ENCODE data around the gene NPY1R.

The NPY1R gene

GRCh38 chr4:163332526-163333406 is at the start of gene NPY1R:
NPY1R (minus strand) TSS chr4:163332596; CDS start chr4:163326554, 6,042 bp downstream.
- H3K4me3 ChIP-seq (replicated peaks; ENCODE audit: low read depth, low read length), result peak within 1 kb of the TSS; percentile 61
- DNase-seq (ENCODE audit: low read depth), result peak; percentile 86
- TF ChIP-seq, protein P1, sequence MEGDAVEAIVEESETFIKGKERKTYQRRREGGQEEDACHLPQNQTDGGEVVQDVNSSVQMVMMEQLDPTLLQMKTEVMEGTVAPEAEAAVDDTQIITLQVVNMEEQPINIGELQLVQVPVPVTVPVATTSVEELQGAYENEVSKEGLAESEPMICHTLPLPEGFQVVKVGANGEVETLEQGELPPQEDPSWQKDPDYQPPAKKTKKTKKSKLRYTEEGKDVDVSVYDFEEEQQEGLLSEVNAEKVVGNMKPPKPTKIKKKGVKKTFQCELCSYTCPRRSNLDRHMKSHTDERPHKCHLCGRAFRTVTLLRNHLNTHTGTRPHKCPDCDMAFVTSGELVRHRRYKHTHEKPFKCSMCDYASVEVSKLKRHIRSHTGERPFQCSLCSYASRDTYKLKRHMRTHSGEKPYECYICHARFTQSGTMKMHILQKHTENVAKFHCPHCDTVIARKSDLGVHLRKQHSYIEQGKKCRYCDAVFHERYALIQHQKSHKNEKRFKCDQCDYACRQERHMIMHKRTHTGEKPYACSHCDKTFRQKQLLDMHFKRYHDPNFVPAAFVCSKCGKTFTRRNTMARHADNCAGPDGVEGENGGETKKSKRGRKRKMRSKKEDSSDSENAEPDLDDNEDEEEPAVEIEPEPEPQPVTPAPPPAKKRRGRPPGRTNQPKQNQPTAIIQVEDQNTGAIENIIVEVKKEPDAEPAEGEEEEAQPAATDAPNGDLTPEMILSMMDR (IDR thresholded peaks at IDR 0.05; ENCODE audit: low read length, missing control alignments), result peak; percentile 74

DNA sequence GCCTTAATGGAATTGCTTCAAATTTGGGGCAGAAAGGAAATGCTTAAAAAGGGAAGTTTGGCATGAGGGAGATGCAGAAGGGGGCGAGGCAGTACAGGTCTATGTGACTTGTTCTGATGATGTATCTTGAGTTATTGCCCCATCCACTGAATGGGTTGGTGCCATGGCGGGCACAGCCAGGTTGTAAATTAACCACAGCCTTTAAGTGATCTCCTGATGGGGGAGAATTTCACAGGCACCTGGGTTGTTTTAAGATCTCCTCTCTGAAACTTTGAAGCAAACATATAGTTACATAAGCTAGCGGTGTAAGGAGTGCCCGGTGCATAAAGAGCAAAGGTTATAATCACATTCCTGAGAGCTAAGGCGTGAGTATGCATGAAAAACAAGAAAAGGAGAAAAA is 48.3 kb upstream of the NPY1R start:
- H3K4me3 ChIP-seq (replicated peaks; ENCODE audit: low read depth, low read length), result no peak overlapping the region
- TF ChIP-seq, protein P1 (IDR thresholded peaks at IDR 0.05; ENCODE audit: low read length, missing control alignments), result no peak
- DNase-seq (ENCODE audit: low read depth), result no peak

- TF ChIP-seq, protein P1 (IDR thresholded peaks at IDR 0.05; ENCODE audit: low read length, missing control alignments), result no peak
- DNase-seq (ENCODE audit: low read depth), result no peak
- H3K4me3 ChIP-seq (replicated peaks; ENCODE audit: low read depth, low read length), result no peak overlapping the region
Observed at GRCh38 chr4:163378661-163379060, 46.3 kb upstream of the NPY1R start.

DNA sequence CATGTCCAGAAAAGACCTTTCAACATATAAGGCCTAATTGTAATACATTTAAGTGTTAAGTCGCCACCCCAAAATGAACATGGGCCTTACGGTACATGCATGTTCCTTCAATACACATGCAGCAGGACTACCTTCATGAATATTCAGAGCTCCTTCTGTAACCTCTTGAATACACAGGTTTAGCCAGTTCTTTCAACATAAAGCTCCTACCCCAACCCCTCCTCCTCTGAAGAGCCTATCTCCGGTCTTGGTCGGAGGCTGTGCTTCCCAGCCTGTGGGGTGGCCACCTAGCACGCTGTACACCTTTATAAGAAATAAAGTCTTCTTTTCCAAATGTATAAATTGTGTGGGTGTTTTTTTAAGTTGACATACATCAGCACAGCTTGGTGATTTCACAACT is 39.6 kb upstream of the NPY1R start:
- DNase-seq (ENCODE audit: low read depth), result no peak
- no peak overlapping the region for H3K4me3 ChIP-seq (replicated peaks; ENCODE audit: low read depth, low read length)
- TF ChIP-seq, protein P1 (IDR thresholded peaks at IDR 0.05; ENCODE audit: low read length, missing control alignments), result no peak

DNA sequence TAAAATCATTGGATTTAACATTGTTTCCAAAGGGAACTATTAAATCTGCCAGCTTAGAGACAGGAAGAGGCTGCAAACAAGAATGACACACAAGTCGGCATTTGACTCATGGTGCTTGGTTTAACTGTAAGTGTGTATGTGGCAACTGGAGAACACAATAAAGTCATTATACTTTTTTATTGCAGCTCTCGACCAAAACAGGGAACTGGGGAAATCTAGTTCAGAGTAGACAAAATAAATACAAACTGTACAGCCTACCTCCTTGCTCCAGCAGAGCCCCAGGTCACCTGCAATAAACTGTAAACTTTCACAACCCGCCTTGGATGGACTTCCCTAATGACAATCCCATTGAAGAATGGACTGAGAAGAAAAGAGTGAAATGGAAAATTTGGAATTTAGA is 35.3 kb upstream of the NPY1R start:
- no peak overlapping the region for H3K4me3 ChIP-seq (replicated peaks; ENCODE audit: low read depth, low read length)
- TF ChIP-seq, protein P1 (IDR thresholded peaks at IDR 0.05; ENCODE audit: low read length, missing control alignments), result no peak
- DNase-seq (ENCODE audit: low read depth), result no peak

DNA sequence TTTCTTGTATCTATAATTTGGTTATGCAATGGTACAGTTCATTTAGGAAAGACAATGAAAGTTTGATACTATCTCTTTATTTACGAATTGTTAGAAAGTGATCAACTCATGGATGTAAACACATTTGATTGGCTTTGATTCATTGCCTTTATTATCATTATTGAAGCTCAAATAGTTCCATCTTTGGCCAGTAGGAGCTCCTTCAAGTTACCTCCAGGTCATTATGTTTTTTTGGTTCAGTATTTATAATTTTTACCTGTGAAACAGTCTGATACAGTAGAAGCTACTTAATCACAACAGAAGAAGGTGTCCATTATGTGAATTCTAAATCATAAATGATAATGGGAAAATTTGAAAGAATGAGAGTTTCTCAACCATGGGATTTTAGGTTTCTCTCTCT is 23.7 kb upstream of the NPY1R start:
- no peak for DNase-seq (ENCODE audit: low read depth)
- TF ChIP-seq, protein P1 (IDR thresholded peaks at IDR 0.05; ENCODE audit: low read length, missing control alignments), result no peak

GRCh38 chr4:163353054-163353453 is 20.7 kb upstream of the NPY1R start:
- TF ChIP-seq, protein P1 (IDR thresholded peaks at IDR 0.05; ENCODE audit: low read length, missing control alignments), result no peak
- DNase-seq (ENCODE audit: low read depth), result peak; percentile 25
- H3K4me3 ChIP-seq (replicated peaks; ENCODE audit: low read depth, low read length), result no peak overlapping the region

More for the DNA sequence above, 23.7 kb upstream of the NPY1R start:
- H3K4me3 ChIP-seq (replicated peaks; ENCODE audit: low read depth, low read length), result no peak overlapping the region

All from fibroblast of pulmonary artery (primary cell).